SH-SY5Y (cell line): Measurements from ENCODE around the gene OR5H15.

Source experiments
- GATA2 ChIP-seq: IDR thresholded peaks from 2 replicates; pipeline ENCODE4 v1.6.1; 2011; ENCODE audit warnings: mild to moderate bottlenecking, low read depth, low read length
- GATA3 ChIP-seq: IDR thresholded peaks from 2 replicates; pipeline ENCODE4 v1.6.1; 2011; ENCODE audit warnings: low read depth, mild to moderate bottlenecking, low read length, moderate library complexity

Gene OR5H15

GRCh38 chr3:98166396-98166795 is at the start of gene OR5H15:
OR5H15 (plus strand) TSS chr3:98166696; CDS start chr3:98168700, 2,004 bp downstream.
- TF ChIP-seq GATA2 (no peak), GATA3 (no peak)

- no peak for TF ChIP-seq GATA3
- no peak for TF ChIP-seq GATA2
Measured at GRCh38 chr3:98130421-98130820, 36.1 kb upstream of the OR5H15 start, which contains the start of gene OR5H1. OR5H1 (plus strand) TSS chr3:98130721; CDS start chr3:98132698, 1,977 bp downstream.

- TF ChIP-seq GATA3, result no peak
- TF ChIP-seq GATA2, result no peak
Measured at GRCh38 chr3:98136631-98137030, 29.9 kb upstream of the OR5H15 start.

GRCh38 chr3:98140531-98140930 is 26.0 kb upstream of the OR5H15 start:
- TF ChIP-seq GATA3 (no peak), GATA2 (no peak)

GRCh38 chr3:98147179-98147578 is 19.3 kb upstream of the OR5H15 start, which contains the start of gene OR5H14:
OR5H14 (plus strand) TSS chr3:98147479; CDS start chr3:98149386, 1,907 bp downstream.
- TF ChIP-seq GATA3, result no peak
- TF ChIP-seq GATA2, result no peak

GRCh38 chr3:98148751-98149150 is 17.7 kb upstream of the OR5H15 start:
- no peak for TF ChIP-seq GATA2
- TF ChIP-seq GATA3, result no peak

- TF ChIP-seq GATA2 (no peak), GATA3 (no peak)
Measured at GRCh38 chr3:98151241-98151640, 15.3 kb upstream of the OR5H15 start.

- TF ChIP-seq GATA3 (no peak), GATA2 (no peak)
Measured at GRCh38 chr3:98171071-98171470, 4.6 kb downstream of the OR5H15 start.

- TF ChIP-seq GATA2, result no peak
- no peak for TF ChIP-seq GATA3
Measured at GRCh38 chr3:98172621-98173020, 6.1 kb downstream of the OR5H15 start.

GRCh38 chr3:98180319-98180890 is 13.9 kb downstream of the OR5H15 start:
- TF ChIP-seq GATA2 (no peak), GATA3 (no peak)

- TF ChIP-seq GATA2, result no peak
- no peak for TF ChIP-seq GATA3
Measured at GRCh38 chr3:98182196-98182595, 15.7 kb downstream of the OR5H15 start.

GRCh38 chr3:98185180-98185579 is 18.7 kb downstream of the OR5H15 start:
- TF ChIP-seq GATA3 (no peak), GATA2 (no peak)

- no peak for TF ChIP-seq GATA2
- no peak for TF ChIP-seq GATA3
Measured at GRCh38 chr3:98188545-98188944, 22.0 kb downstream of the OR5H15 start.

- TF ChIP-seq GATA2 (no peak), GATA3 (no peak)
Measured at GRCh38 chr3:98199020-98199419, 32.5 kb downstream of the OR5H15 start.

- TF ChIP-seq GATA2, result no peak
- no peak for TF ChIP-seq GATA3
Measured at GRCh38 chr3:98209244-98209643, 42.7 kb downstream of the OR5H15 start.

GRCh38 chr3:98213276-98213675 is 46.8 kb downstream of the OR5H15 start:
- TF ChIP-seq GATA2 (no peak), GATA3 (no peak)
